A549 treated with ZK216348 at 1 μM for 4 hours (cell line): Measurements from ENCODE around the gene ADCY3. TPM values are rescaled to one million over a fixed set of nuclear protein-coding genes. Genes with fewer than 3 reads are reported as not detected.

Experiments used
- total RNA-seq: library from RNA; stranded (reverse); fragments of 200-300 nt; extraction: Qiagen RNA extraction; gene quantifications from 5 replicates; pipeline ENCODE4 v1.2.3, GENCODE V29; 2022; ENCODE audit warnings: low read depth

ADCY3 gene
- 63.2 to 87.4 TPM (median 74.0 TPM) in 5 replicates for total RNA-seq

DNA sequence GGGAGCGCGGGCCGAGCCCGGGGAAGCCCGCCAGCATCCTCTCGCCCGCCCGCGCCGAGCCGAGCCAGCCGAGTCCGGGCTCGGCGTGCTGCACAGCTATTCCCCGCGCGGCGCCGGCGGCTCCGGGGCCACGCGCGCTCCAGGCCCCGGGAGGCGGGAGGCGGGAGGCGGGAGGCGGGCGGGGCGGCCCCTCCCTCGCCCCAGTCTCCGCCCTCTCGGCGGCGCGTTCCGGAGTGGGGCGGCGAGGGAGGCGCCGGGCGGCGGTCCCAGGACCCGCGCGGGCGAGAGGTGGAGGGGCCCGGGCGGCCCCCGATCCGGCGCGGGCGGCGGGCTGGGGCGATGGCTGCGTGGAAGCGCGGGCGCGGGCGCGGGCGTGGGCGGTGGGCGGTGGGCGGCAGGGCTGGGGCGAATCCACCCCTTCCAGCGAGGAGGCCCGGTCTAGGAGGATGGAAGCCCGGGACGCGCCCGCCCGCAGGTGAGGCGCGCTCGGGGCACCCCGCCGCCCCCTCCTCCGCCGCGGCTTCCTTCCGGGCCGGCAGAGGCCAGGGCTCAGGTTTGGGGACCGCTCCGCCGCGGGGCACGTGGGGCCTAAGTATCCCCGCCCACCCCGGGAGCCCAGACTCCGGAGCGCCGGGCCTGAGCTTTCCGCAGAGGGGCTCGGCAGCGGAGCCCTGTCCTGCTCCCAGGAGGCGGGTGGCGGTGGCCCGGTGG lies at the start of gene ADCY3:
TSS of gene ADCY3 (minus strand) at position 140 of the 711 bp plus-strand sequence. CDS start 1,250 bp downstream, outside the sequence.

DNA sequence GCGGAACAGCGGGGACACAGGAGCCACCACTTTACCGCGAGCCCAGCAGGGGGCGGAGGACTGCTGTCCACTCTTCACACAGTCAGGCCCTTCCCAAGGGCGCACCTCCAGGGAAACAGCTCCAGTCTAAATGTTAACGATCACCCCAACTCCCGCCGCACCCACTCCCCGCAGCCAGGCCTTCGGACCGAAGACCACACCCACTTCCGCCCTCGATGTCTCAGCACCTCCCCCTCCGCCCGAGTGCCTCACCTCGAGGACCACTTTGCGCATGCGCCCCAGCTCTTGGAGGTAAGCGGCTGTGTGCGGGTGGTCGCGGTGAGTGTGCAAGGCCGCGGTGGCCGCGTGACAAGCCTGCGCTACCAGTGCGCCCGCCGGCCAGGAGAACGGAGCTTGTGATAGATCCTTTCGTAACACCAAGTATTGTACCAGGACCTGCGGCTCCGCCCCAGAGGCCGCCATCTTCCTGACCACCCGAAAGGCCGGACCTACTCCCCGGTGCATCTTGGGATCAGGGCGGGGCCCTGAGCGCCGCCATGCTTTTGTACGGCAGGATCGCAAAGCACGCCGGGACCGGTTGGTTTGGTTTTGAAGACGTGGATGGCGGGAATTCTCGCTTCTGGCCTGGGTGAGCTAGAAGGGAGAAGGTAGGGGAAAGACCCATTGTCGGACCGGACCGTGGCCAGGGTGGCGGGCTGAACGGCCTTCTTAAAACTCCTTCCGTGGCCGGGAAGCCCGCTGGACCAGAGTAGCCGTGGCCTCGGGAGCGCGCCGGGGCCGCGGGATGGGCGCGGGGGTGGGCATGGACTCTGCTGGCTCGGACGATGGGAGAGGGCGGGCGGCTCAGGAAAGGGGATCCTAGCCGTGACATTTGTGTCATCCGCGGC lies 126.9 kb downstream of the ADCY3 start, which contains the start of the genes CENPO and PTRHD1:
TSS of gene CENPO (plus strand) at position 552 of the 887 bp plus-strand sequence. CDS start 495 bp downstream, outside the sequence.
TSS of gene PTRHD1 (minus strand) at position 518 of the 887 bp plus-strand sequence. CDS start at position 504, 14 bp downstream.

Other genes with a start within 250 kb of the ADCY3 start
- 52.4 to 66.0 TPM (median 60.0 TPM) in 5 replicates for gene PTRHD1, start 126.8 kb downstream of the ADCY3 start, total RNA-seq
- 40.9 to 51.9 TPM (median 43.1 TPM) in 5 replicates for gene CENPO, start 126.8 kb downstream of the ADCY3 start, total RNA-seq
- 1.6 to 2.9 TPM (median 2.0 TPM) in 5 replicates for gene DNAJC27, start 51.7 kb upstream of the ADCY3 start, total RNA-seq
- 11.1 to 14.8 TPM (median 12.7 TPM) in 5 replicates for gene EFR3B, start 121.8 kb upstream of the ADCY3 start, total RNA-seq
- not detected in 5 replicates for gene POMC, start 248.3 kb upstream of the ADCY3 start, total RNA-seq